SK-N-SH (cell line): ENCODE results near the gene POU4F3.

ENCODE experiments used
- POLR2AphosphoS5 ChIP-seq: IDR thresholded peaks from 2 replicates; pipeline ENCODE4 v1.6.1; 2012; ENCODE audit warnings: low read depth, low read length
- REST ChIP-seq: IDR thresholded peaks from 2 replicates; pipeline ENCODE4 v1.6.1; 2012; ENCODE audit warnings: mild to moderate bottlenecking, low read depth, low read length, moderate library complexity

DNA sequence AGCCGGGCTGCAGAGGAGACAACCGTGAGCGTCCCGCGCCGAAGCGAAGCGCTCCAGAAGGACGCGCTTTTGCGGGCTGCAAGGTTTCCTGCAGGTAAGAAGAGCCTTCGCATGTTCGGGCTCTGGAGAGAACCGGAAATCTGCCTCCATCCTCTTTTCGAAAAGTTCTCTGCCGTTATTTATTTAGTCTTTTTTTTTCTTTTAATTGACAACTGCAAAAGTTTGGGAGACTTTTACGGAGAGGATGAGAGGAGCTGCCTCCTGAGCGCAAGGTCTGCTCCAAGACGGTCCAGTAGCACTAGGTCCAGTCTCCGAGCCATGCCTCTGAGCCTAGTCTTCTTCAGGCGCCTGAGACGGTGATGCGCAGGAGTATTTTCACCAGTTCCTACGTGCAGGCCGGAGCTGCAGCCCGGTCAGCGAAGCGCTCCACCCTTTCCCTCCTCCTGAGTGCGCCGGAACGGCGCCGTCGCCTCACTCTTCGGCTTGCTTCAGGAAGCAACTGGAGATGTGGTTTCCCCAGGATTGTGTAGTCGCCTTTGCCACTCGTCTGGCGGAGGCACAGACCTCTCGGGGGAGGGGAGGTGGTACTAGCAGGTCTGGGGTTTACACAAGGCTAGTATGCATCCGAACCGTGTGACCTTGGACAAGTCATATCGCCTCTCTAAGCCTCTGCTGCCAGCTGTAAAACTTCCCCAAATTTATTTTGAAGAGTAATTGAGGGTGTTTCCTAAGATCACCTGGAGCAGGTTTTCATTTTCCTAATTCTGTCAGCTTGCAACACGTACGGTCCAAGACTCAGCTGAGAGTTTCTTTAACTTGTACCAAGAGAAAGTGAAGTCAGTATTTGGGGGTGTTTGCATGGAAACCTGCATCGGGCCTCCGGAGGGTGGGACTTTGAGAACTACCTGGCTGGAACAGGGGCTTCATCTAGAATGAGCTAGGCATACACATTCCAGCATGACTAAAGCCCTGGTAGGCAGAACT, 4.5 kb downstream of the POU4F3 start:
- no peak for TF ChIP-seq REST
- TF ChIP-seq POLR2AphosphoS5: no peak
